ACC112 (cell line): ENCODE measurements around the gene CRIM1.
A peak's percentile ranks its signal among the peaks of the same experiment; 100 is the strongest.

Experiments used
- H2AFZ ChIP-seq: fragments of 200-600 bp; sonication (generic); one replicate; pipeline ENCODE4 v1.6.0; 2017; ENCODE audit warnings: antibody characterized with exemption, low read length; ENCODE audit not compliant: unreplicated experiment
- H3K27ac ChIP-seq: fragments of 200-600 bp; sonication (generic); 2 replicates; pipeline ENCODE4 v1.5.1; 2014; ENCODE audit warnings: low read depth, mild to moderate bottlenecking, antibody characterized with exemption, low read length, moderate library complexity
- H3K27me3 ChIP-seq: fragments of 200-600 bp; sonication (generic); 2 replicates; pipeline ENCODE4 v1.6.1; 2014; ENCODE audit warnings: mild to moderate bottlenecking, antibody characterized with exemption, low read length, moderate library complexity, mixed read lengths; ENCODE audit not compliant: insufficient read depth
- H3K36me3 ChIP-seq: fragments of 200-600 bp; sonication (generic); 2 replicates; pipeline ENCODE4 v1.6.1; 2016; ENCODE audit warnings: mild to moderate bottlenecking, antibody characterized with exemption, low read length, moderate library complexity, mixed read lengths; ENCODE audit not compliant: insufficient read depth
- H3K4me1 ChIP-seq: fragments of 200-600 bp; sonication (generic); one replicate; pipeline ENCODE4 v1.6.1; 2016; ENCODE audit warnings: low read length, mixed read lengths; ENCODE audit not compliant: insufficient read depth, unreplicated experiment, control insufficient read depth
- H3K4me3 ChIP-seq: fragments of 200-600 bp; sonication (generic); 2 replicates; pipeline ENCODE4 v1.5.1; 2014; ENCODE audit warnings: mild to moderate bottlenecking, low read depth, low read length
- H3K79me2 ChIP-seq: fragments of 200-600 bp; sonication (generic); one replicate; pipeline ENCODE4 v1.6.0; 2016; ENCODE audit warnings: low read length; ENCODE audit not compliant: control insufficient read depth, unreplicated experiment, insufficient read depth

The CRIM1 gene

GRCh38 chr2:36464006-36464721, 108.6 kb downstream of the CRIM1 start:
- H3K4me1 ChIP-seq, result peaks cover 77% of the 10 kb centered on the region
- H3K79me2 ChIP-seq, result peaks cover 38% of the 10 kb centered on the region
- H3K27me3 ChIP-seq, result no peaks in the 10 kb centered on the region
- no peak overlapping the region for H3K4me3 ChIP-seq
- no peak overlapping the region for H2AFZ ChIP-seq
- H3K36me3 ChIP-seq, result peaks cover 56% of the 10 kb centered on the region
- peak overlapping the region; percentile 98 for H3K27ac ChIP-seq

GRCh38 chr2:36466135-36466534, 110.6 kb downstream of the CRIM1 start:
- H3K79me2 ChIP-seq, result peaks cover 36% of the 10 kb centered on the region
- peaks cover 70% of the 10 kb centered on the region for H3K4me1 ChIP-seq
- peaks cover 68% of the 10 kb centered on the region for H3K36me3 ChIP-seq

GRCh38 chr2:36468463-36469105, 113.0 kb downstream of the CRIM1 start:
- peaks cover 63% of the 10 kb centered on the region for H3K4me1 ChIP-seq
- H3K4me3 ChIP-seq, result peak overlapping the region; percentile 19; the same call in 1 of the 2 replicates
- H3K27ac ChIP-seq, result peak overlapping the region; percentile 93
- H3K27me3 ChIP-seq, result no peaks in the 10 kb centered on the region
- H3K36me3 ChIP-seq, result peaks cover 81% of the 10 kb centered on the region
- H2AFZ ChIP-seq, result no peak overlapping the region
- H3K79me2 ChIP-seq, result peaks cover 17% of the 10 kb centered on the region

More at GRCh38 chr2:36466135-36466534, 110.6 kb downstream of the CRIM1 start:
- Histone ChIP-seq H3K27me3 (no peaks in the 10 kb centered on the region), H3K4me3 (no peak overlapping the region), H2AFZ (no peak overlapping the region), H3K27ac (peak overlapping the region; percentile 93)

- H3K27me3 ChIP-seq, result no peaks in the 10 kb centered on the region
- peaks cover 81% of the 10 kb centered on the region for H3K36me3 ChIP-seq
- peak overlapping the region; percentile 93 for H3K27ac ChIP-seq
Observed at GRCh38 chr2:36469106-36469477, 113.5 kb downstream of the CRIM1 start.

GRCh38 chr2:36469710-36470109, 114.1 kb downstream of the CRIM1 start:
- no peaks in the 10 kb centered on the region for H3K27me3 ChIP-seq
- no peak overlapping the region for H3K4me3 ChIP-seq
- H2AFZ ChIP-seq, result no peak overlapping the region
- H3K4me1 ChIP-seq, result peaks cover 57% of the 10 kb centered on the region
- H3K27ac ChIP-seq, result peak overlapping the region; percentile 93
- peaks cover 80% of the 10 kb centered on the region for H3K36me3 ChIP-seq
- H3K79me2 ChIP-seq, result peaks cover 17% of the 10 kb centered on the region

More at GRCh38 chr2:36469106-36469477, 113.5 kb downstream of the CRIM1 start:
- H3K4me1 ChIP-seq, result peaks cover 58% of the 10 kb centered on the region
- H3K4me3 ChIP-seq, result peak overlapping the region; percentile 19; the same call in 1 of the 2 replicates
- H3K79me2 ChIP-seq, result peaks cover 20% of the 10 kb centered on the region
- no peak overlapping the region for H2AFZ ChIP-seq

- Histone ChIP-seq H3K4me3 (no peak overlapping the region), H3K36me3 (peaks cover 83% of the 10 kb centered on the region)
Observed at GRCh38 chr2:36473230-36473629, 117.7 kb downstream of the CRIM1 start.

GRCh38 chr2:36476411-36476810, 120.8 kb downstream of the CRIM1 start:
- Histone ChIP-seq H3K27ac (peak overlapping the region; percentile 100), H3K27me3 (no peaks in the 10 kb centered on the region), H3K36me3 (peaks cover 95% of the 10 kb centered on the region), H3K79me2 (peaks cover 41% of the 10 kb centered on the region), H3K4me3 (no peak overlapping the region), H3K4me1 (peaks cover 41% of the 10 kb centered on the region), H2AFZ (no peak overlapping the region)

More at GRCh38 chr2:36473230-36473629, 117.7 kb downstream of the CRIM1 start:
- H2AFZ ChIP-seq, result no peak overlapping the region
- peaks cover 26% of the 10 kb centered on the region for H3K79me2 ChIP-seq
- no peaks in the 10 kb centered on the region for H3K27me3 ChIP-seq
- H3K27ac ChIP-seq, result peak overlapping the region; percentile 74
- peaks cover 50% of the 10 kb centered on the region for H3K4me1 ChIP-seq

- Histone ChIP-seq H3K27me3 (no peaks in the 10 kb centered on the region), H2AFZ (no peak overlapping the region), H3K79me2 (peaks cover 47% of the 10 kb centered on the region), H3K36me3 (peaks cover 95% of the 10 kb centered on the region), H3K4me1 (peaks cover 46% of the 10 kb centered on the region), H3K4me3 (no peak overlapping the region; the same call in 1 of the 2 replicates), H3K27ac (peak overlapping the region; percentile 100)
Observed at GRCh38 chr2:36477315-36477714, 121.7 kb downstream of the CRIM1 start.

GRCh38 chr2:36477746-36478145, 122.2 kb downstream of the CRIM1 start:
- H3K79me2 ChIP-seq, result peaks cover 47% of the 10 kb centered on the region
- H3K27ac ChIP-seq, result peak overlapping the region; percentile 100
- H3K27me3 ChIP-seq, result no peaks in the 10 kb centered on the region
- H3K4me3 ChIP-seq, result no peak overlapping the region
- peaks cover 46% of the 10 kb centered on the region for H3K4me1 ChIP-seq
- H2AFZ ChIP-seq, result no peak overlapping the region
- peaks cover 95% of the 10 kb centered on the region for H3K36me3 ChIP-seq

- H3K4me1 ChIP-seq, result peaks cover 45% of the 10 kb centered on the region
- H2AFZ ChIP-seq, result no peak overlapping the region
- no peaks in the 10 kb centered on the region for H3K27me3 ChIP-seq
- peaks cover 47% of the 10 kb centered on the region for H3K79me2 ChIP-seq
- peaks cover 95% of the 10 kb centered on the region for H3K36me3 ChIP-seq
- H3K4me3 ChIP-seq, result no peak overlapping the region
- peak overlapping the region; percentile 100 for H3K27ac ChIP-seq
Observed at GRCh38 chr2:36478332-36478738, 122.8 kb downstream of the CRIM1 start.
